ENCODE measurements around the gene PRPH. TPM values are rescaled to one million over a fixed set of nuclear protein-coding genes. Genes with fewer than 3 reads are reported as not detected.
A peak's percentile ranks its signal among the peaks of the same experiment; 100 is the strongest.
"Not testable (repeated sequence)": the region's sequence is repeated elsewhere in the genome, so short reads cannot be mapped to it uniquely, and the experiment has no call there.

The PRPH gene
- total RNA-seq, 3 donors from 2014 or later (not counting 1 experiment from before 2014, with no cell fraction given), result not detected

- peaks cover 26% of the 10 kb centered on the region for H3K4me1 ChIP-seq (ENCODE audit: control insufficient read depth, insufficient read depth, low read length)
- ATAC-seq (peak; percentile 88 to 96 (median 93)), DNase-seq (peak; percentile 77 to 91)
- intact Hi-C loops (cut with micrococcal nuclease), result no loop called here
- Mint-ChIP-seq H3K27ac (peak within 1 kb of the TSS; percentile 80 to 91), H3K9me3 (no peaks in the 10 kb centered on the region), H3K4me3 (peak within 1 kb of the TSS; percentile 95), H3K36me3 (no peaks in the 10 kb centered on the region), H3K27me3 (ENCODE audit: low read depth in 2 of 2) (no peaks in the 10 kb centered on the region), H3K4me1 (peaks cover 19 to 25% of the 10 kb centered on the region in 2 donors)
- H3K27ac ChIP-seq (ENCODE audit: low read length), result peak within 1 kb of the TSS; percentile 79
- no peaks in the 10 kb centered on the region for H3K27me3 ChIP-seq (ENCODE audit: control insufficient read depth, insufficient read depth, low read length)
- H3K36me3 ChIP-seq (ENCODE audit: control insufficient read depth, insufficient read depth, low read length), result peaks cover 9% of the 10 kb centered on the region
- under 1% methylated on average over 53 of the region's 61 CpGs for WGBS (ENCODE audit: insufficient coverage)
- no peaks in the 10 kb centered on the region for H3K9me3 ChIP-seq (ENCODE audit: control insufficient read depth, insufficient read depth, low read length)
- TF ChIP-seq CTCF (IDR thresholded peaks at IDR 0.05), result no peak
- H3K4me3 ChIP-seq (ENCODE audit: low read length), result peak within 1 kb of the TSS; percentile 87
These were observed 29.8 kb upstream of the PRPH start, which contains the start of gene TUBA1C for GRCh38 chr12:49264873-49265792. TSS of gene TUBA1C (plus strand) at chr12:49265082. CDS start at chr12:49265182, 100 bp downstream.

GRCh38 chr12:49269191-49269590, 25.8 kb upstream of the PRPH start:
- intact Hi-C loops (cut with micrococcal nuclease), result not testable (repeated sequence)

DNA sequence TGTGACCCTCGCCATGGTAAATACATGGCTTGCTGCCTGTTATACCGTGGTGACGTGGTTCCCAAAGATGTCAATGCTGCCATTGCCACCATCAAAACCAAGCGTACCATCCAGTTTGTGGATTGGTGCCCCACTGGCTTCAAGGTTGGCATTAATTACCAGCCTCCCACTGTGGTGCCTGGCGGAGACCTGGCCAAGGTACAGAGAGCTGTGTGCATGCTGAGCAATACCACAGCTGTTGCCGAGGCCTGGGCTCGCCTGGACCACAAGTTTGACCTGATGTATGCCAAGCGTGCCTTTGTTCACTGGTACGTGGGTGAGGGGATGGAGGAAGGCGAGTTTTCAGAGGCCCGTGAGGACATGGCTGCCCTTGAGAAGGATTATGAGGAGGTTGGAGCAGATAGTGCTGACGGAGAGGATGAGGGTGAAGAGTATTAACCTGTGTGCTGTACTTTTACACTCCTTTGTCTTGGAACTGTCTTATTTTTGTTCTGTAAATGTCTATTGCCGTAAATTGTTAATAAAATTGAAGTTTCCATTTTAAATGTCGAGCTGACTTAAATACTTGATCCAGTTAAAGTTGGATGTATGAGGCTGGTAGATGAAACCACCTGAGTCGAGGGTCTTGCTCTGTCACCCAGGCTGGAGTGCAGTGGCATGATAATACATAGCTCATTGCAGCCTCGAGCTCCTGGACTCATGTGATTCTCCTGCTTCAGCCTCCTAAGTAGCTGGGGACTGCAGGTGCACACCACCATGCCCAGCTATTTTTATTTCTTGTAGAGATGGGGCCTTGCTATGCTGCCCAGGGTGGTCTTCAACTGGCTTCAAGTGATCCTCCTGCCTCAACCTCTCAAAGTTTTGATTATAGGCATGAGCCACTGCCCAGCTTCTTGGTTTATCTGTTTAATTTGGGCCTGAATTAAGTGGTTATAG, 21.9 kb upstream of the PRPH start:
- Histone ChIP-seq H3K27me3 (ENCODE audit: control insufficient read depth, insufficient read depth, low read length) (no peaks in the 10 kb centered on the region), H3K36me3 (ENCODE audit: control insufficient read depth, insufficient read depth, low read length) (peaks cover 30% of the 10 kb centered on the region), H3K9me3 (ENCODE audit: control insufficient read depth, insufficient read depth, low read length) (no peaks in the 10 kb centered on the region), H3K4me1 (ENCODE audit: control insufficient read depth, insufficient read depth, low read length) (no peaks in the 10 kb centered on the region), H3K27ac (ENCODE audit: low read length) (no peak overlapping the region), H3K4me3 (ENCODE audit: low read length) (no peak overlapping the region)
- intact Hi-C loops (cut with micrococcal nuclease), result no loop called here
- Mint-ChIP-seq H3K36me3 (no peaks in the 10 kb centered on the region), H3K9me3 (no peaks in the 10 kb centered on the region), H3K4me3 (no peak overlapping the region), H3K27ac (no peak overlapping the region), H3K27me3 (ENCODE audit: low read depth in 2 of 2) (no peaks in the 10 kb centered on the region), H3K4me1 (peaks cover 4 to 5% of the 10 kb centered on the region in 2 donors)
- WGBS (ENCODE audit: insufficient coverage), result 96% methylated on average over 16 of the region's 16 CpGs
- TF ChIP-seq CTCF (IDR thresholded peaks at IDR 0.05), result no peak
- DNase-seq (no peak), ATAC-seq (no peak)

More at GRCh38 chr12:49269191-49269590, 25.8 kb upstream of the PRPH start:
- ATAC-seq; H3K4me3 Mint-ChIP-seq; H3K9me3 ChIP-seq (ENCODE audit: control insufficient read depth, insufficient read depth, low read length); H3K27ac ChIP-seq (ENCODE audit: low read length); H3K9me3 Mint-ChIP-seq; H3K27me3 Mint-ChIP-seq (ENCODE audit: low read depth in 2 of 2); H3K36me3 Mint-ChIP-seq; DNase-seq; H3K27me3 ChIP-seq (ENCODE audit: control insufficient read depth, insufficient read depth, low read length); H3K27ac Mint-ChIP-seq; H3K4me3 ChIP-seq (ENCODE audit: low read length): not testable (repeated sequence)
- Histone ChIP-seq H3K36me3 (ENCODE audit: control insufficient read depth, insufficient read depth, low read length) (peaks cover 32% of the 10 kb centered on the region), H3K4me1 (ENCODE audit: control insufficient read depth, insufficient read depth, low read length) (peaks cover 22% of the 10 kb centered on the region)
- WGBS (ENCODE audit: insufficient coverage), result 93% methylated on average over 3 of the region's 6 CpGs
- H3K4me1 Mint-ChIP-seq, result peaks cover 15 to 20% of the 10 kb centered on the region in 2 donors
